H1 (cell line): ENCODE results near the gene CEP350. TPM values are rescaled to one million over a fixed set of nuclear protein-coding genes. Genes with fewer than 3 reads are reported as not detected.

Experiments
- CTCF ChIA-PET: fragments of 300-600 bp; sonication (Branson Sonifier 250); formaldehyde crosslinking; loops from one replicate; lab custom pipeline; 2021; ENCODE audit not compliant: partially characterized antibody; lab: Charles Lee
- POLR2A ChIA-PET: fragments of 300-600 bp; sonication (Branson Sonifier 250); formaldehyde crosslinking; loops from one replicate; lab custom pipeline; 2021; ENCODE audit warnings: inconsistent platforms; ENCODE audit not compliant: partially characterized antibody; lab: Charles Lee
- DNase-seq, 2 experiments: peaks; one replicate each; pipeline versions ENCODE4 v3.0.0 to v3.0.0-alpha.2; 2010 to 2022; ENCODE audit warnings: low spot score in 2 of 2, low read depth in 1 of 2, mixed read lengths in 1 of 2
- FAIRE-seq: peaks from 2 replicates; lab custom pipeline; 2011; peaks lifted over from hg19 to GRCh38; lab: Jason Lieb, UNC
- H2AFZ ChIP-seq: 2 replicates; pipeline ENCODE4 v1.8.1; 2012; ENCODE audit warnings: low read length, inconsistent platforms
- H2AK5ac ChIP-seq: 2 replicates; pipeline ENCODE4 v1.6.1; 2013; ENCODE audit warnings: low read depth, low read length
- H2BK120ac ChIP-seq: replicated peaks from 2 replicates; pipeline ENCODE3; 2013; ENCODE audit warnings: low read depth, low read length, inconsistent platforms
- H2BK12ac ChIP-seq: 2 replicates; pipeline ENCODE4 v1.6.1; 2013; ENCODE audit warnings: low read depth, low read length
- H2BK15ac ChIP-seq: 2 replicates; pipeline ENCODE4 v1.6.1; 2013; ENCODE audit warnings: low read length
- H2BK20ac ChIP-seq: 2 replicates; pipeline ENCODE4 v1.6.1; 2013; ENCODE audit warnings: low read length
- H2BK5ac ChIP-seq: 2 replicates; pipeline ENCODE4 v1.6.1; 2013; ENCODE audit warnings: low read depth, low read length
- H3K14ac ChIP-seq: 2 replicates; pipeline ENCODE4 v1.6.1; 2013; ENCODE audit warnings: inconsistent platforms; ENCODE audit not compliant: insufficient read length
- H3K18ac ChIP-seq: 2 replicates; pipeline ENCODE4 v1.6.1; 2013; ENCODE audit warnings: low read length; ENCODE audit errors: extremely low read depth
- H3K23ac ChIP-seq: 2 replicates; pipeline ENCODE4 v1.6.1; 2013; ENCODE audit warnings: inconsistent platforms; ENCODE audit not compliant: insufficient read length
- H3K23me2 ChIP-seq: 2 replicates; pipeline ENCODE4 v1.6.1; 2013; ENCODE audit warnings: low read depth, low read length
- H3K27ac ChIP-seq: 2 replicates; pipeline ENCODE4 v1.6.1; 2011; ENCODE audit warnings: low read depth, low read length, inconsistent platforms
- H3K27me3 ChIP-seq, 4 experiments: replicated peaks in 1 of 4; 1 replicate in 1 of 4; 2 replicates in 3 of 4; pipeline versions ENCODE4 v1.6.1 to v1.8.1; 2011 to 2013; ENCODE audit warnings: low read length in 3 of 4, mild to moderate bottlenecking in 3 of 4, inconsistent platforms in 2 of 4, mixed read lengths in 2 of 4, moderate library complexity in 1 of 4; ENCODE audit not compliant: control insufficient read depth in 3 of 4, insufficient read depth in 3 of 4; ENCODE audit errors: extremely low read depth in 1 of 4
- H3K36me3 ChIP-seq, 4 experiments: 2 replicates each; pipeline versions ENCODE4 v1.6.1 to v1.8.1; 2011 to 2013; ENCODE audit warnings: mild to moderate bottlenecking in 4 of 4, low read length in 3 of 4, moderate library complexity in 2 of 4, control low read depth in 1 of 4, inconsistent platforms in 1 of 4; ENCODE audit not compliant: insufficient read depth in 4 of 4, control insufficient read depth in 2 of 4
- H3K4ac ChIP-seq: replicated peaks from 2 replicates; pipeline ENCODE3; 2013; ENCODE audit warnings: low read length, low read depth, mixed read lengths, inconsistent platforms; ENCODE audit not compliant: insufficient read length
- H3K4me1 ChIP-seq, 4 experiments: replicated peaks in 1 of 4; 1 replicate in 1 of 4; 2 replicates in 3 of 4; pipeline versions ENCODE4 v1.6.1 to v1.8.1; 2011 to 2013; ENCODE audit warnings: low read length in 3 of 4, inconsistent platforms in 2 of 4, mixed read lengths in 1 of 4; ENCODE audit not compliant: insufficient read depth in 4 of 4, control insufficient read depth in 3 of 4
- H3K4me2 ChIP-seq, 2 experiments: 2 replicates each; pipeline versions ENCODE4 v1.6.1 to v1.8.1; 2011 to 2013; ENCODE audit warnings: low read depth in 2 of 2, low read length in 2 of 2, control low read depth in 1 of 2, inconsistent platforms in 1 of 2, mild to moderate bottlenecking in 1 of 2; ENCODE audit not compliant: insufficient read depth in 1 of 2
- H3K4me3 ChIP-seq, 4 experiments: fragments of 200-600, 300-600 bp in 1 of 4; sonication (generic), shearing (Covaris generic), sonication (Bioruptor Twin) in 1 of 4; 2 replicates each; pipeline versions ENCODE4 v1.5.1 to v1.8.1; 2011 to 2016; ENCODE audit warnings: low read length in 4 of 4, low read depth in 3 of 4, control low read depth in 2 of 4, inconsistent platforms in 2 of 4, mild to moderate bottlenecking in 2 of 4, mixed read lengths in 1 of 4, moderate library complexity in 1 of 4; ENCODE audit not compliant: insufficient read depth in 2 of 4; ENCODE audit errors: extremely low read depth in 1 of 4
- H3K56ac ChIP-seq: replicated peaks from 2 replicates; pipeline ENCODE3; 2013; ENCODE audit warnings: low read depth, mild to moderate bottlenecking, mixed read lengths, low read length, inconsistent platforms; ENCODE audit not compliant: insufficient read length
- H3K79me1 ChIP-seq: 2 replicates; pipeline ENCODE4 v1.6.1; 2013; ENCODE audit warnings: low read depth, low read length, control low read depth
- H3K79me2 ChIP-seq, 2 experiments: 2 replicates each; pipeline versions ENCODE4 v1.6.1 to v1.8.1; 2012 to 2013; ENCODE audit warnings: low read length in 2 of 2, mild to moderate bottlenecking in 2 of 2, inconsistent platforms in 1 of 2; ENCODE audit not compliant: insufficient read depth in 2 of 2, control insufficient read depth in 1 of 2
- H3K9ac ChIP-seq, 4 experiments: replicated peaks in 1 of 4; 1 replicate in 1 of 4; 2 replicates in 3 of 4; pipeline versions ENCODE4 v1.6.1 to v1.8.1; 2011 to 2013; ENCODE audit warnings: low read depth in 3 of 4, low read length in 3 of 4, control low read depth in 2 of 4, mild to moderate bottlenecking in 2 of 4, moderate library complexity in 2 of 4, inconsistent platforms in 1 of 4; ENCODE audit errors: extremely low read depth in 1 of 4
- H3K9me3 ChIP-seq, 2 experiments: 2 replicates each; pipeline versions ENCODE4 v1.6.1 to v1.8.1; 2012 to 2013; ENCODE audit warnings: mild to moderate bottlenecking in 2 of 2, moderate library complexity in 2 of 2, control low read depth in 1 of 2, inconsistent platforms in 1 of 2, low read depth in 1 of 2, low read length in 1 of 2, mixed read lengths in 1 of 2; ENCODE audit not compliant: insufficient read depth in 2 of 2
- H4K20me1 ChIP-seq, 2 experiments: replicated peaks in 1 of 2; 2 replicates each; pipeline versions ENCODE3 to v1.8.1; 2011 to 2013; ENCODE audit warnings: inconsistent platforms in 2 of 2, low read length in 2 of 2, mild to moderate bottlenecking in 1 of 2; ENCODE audit not compliant: insufficient read depth in 2 of 2, control insufficient read depth in 1 of 2
- H4K5ac ChIP-seq: 2 replicates; pipeline ENCODE4 v1.6.1; 2013; ENCODE audit warnings: low read length, low read depth, mixed read lengths, inconsistent platforms; ENCODE audit not compliant: insufficient read length
- H4K8ac ChIP-seq: 2 replicates; pipeline ENCODE4 v1.8.0; 2013; ENCODE audit warnings: mild to moderate bottlenecking, moderate library complexity, low read length, inconsistent platforms; ENCODE audit not compliant: insufficient read depth; ENCODE audit errors: extremely low read depth
- H4K91ac ChIP-seq: replicated peaks from 2 replicates; pipeline ENCODE3; 2013; ENCODE audit warnings: low read length, mixed read lengths, inconsistent platforms; ENCODE audit not compliant: insufficient read length
- EGR1 ChIP-seq: IDR thresholded peaks from 2 replicates; pipeline ENCODE4 v1.6.1; 2011; ENCODE audit warnings: low read depth, low read length, borderline replicate concordance
- EZH2 ChIP-seq: fragments of 200-600 bp; sonication (generic); IDR thresholded peaks from 2 replicates; pipeline ENCODE4 v1.7.1; 2012; ENCODE audit warnings: low read depth, mild to moderate bottlenecking, moderate library complexity, low read length, inconsistent platforms; ENCODE audit not compliant: severe bottlenecking
- KDM1A ChIP-seq: fragments of 200-600, 300-600 bp; sonication (generic); IDR thresholded peaks from 2 replicates; pipeline ENCODE4 v1.7.1; 2016; ENCODE audit warnings: mild to moderate bottlenecking, low read length, borderline replicate concordance
- RNF2 ChIP-seq: fragments of 200-900, 300-1000 bp; sonication (generic); IDR thresholded peaks from 2 replicates; pipeline ENCODE4 v1.7.1; 2016; ENCODE audit warnings: borderline replicate concordance, low read depth, mild to moderate bottlenecking, antibody characterized with exemption, low read length; ENCODE audit not compliant: poor library complexity, severe bottlenecking; ENCODE audit errors: missing control alignments
- SUZ12 ChIP-seq: fragments of 200-600 bp; sonication (generic); IDR thresholded peaks from 2 replicates; pipeline ENCODE4 v1.6.1; 2012; ENCODE audit warnings: mild to moderate bottlenecking, inconsistent platforms, low read length, moderate library complexity, mixed read lengths
- WGBS, 2 experiments: shearing (Covaris generic) in 1 of 2; methylation state at CpG; one replicate each; pipeline versions ENCODE4 v1.1.6 to v1.1.7; 2013 to 2015; ENCODE audit warnings: low lambda C conversion rate in 2 of 2, mixed read lengths in 2 of 2, inconsistent platforms in 1 of 2, low coverage in 1 of 2, missing lambda C conversion rate in 1 of 2; ENCODE audit not compliant: insufficient replicate concordance in 2 of 2, insufficient coverage in 1 of 2, insufficient read length in 1 of 2; ENCODE audit errors: extremely low coverage in 1 of 2, missing lambda C conversion rate in 1 of 2; 5-methylcytosine and 5-hydroxymethylcytosine counted together
- polyA plus RNA-seq, 7 experiments: library from polyadenylated mRNA; depleted of rRNA in 3 of 7; stranded (reverse) in 5 of 7; unstranded in 2 of 7; fragments of >200 nt in 5 of 7; fragments of 200-250 nt in 2 of 7; gene quantifications; 1 replicate in 5 of 7; 2 replicates in 1 of 7; 4 replicates in 1 of 7; pipeline versions ENCODE4 v1.2.1 to v1.2.3, GENCODE V29; 2011 to 2013; ENCODE audit warnings: missing spikeins in 2 of 7, mixed read lengths in 2 of 7
- total RNA-seq: library from RNA; stranded (reverse); fragmentation: NEBNext Ultra II Directional; extraction: Animal tissue kit (Norgen Biotek cat#: 25700); gene quantifications from 2 replicates; pipeline ENCODE4 v1.2.1, GENCODE V29; 2021

Gene CEP350
- total and polyA plus RNA-seq, 2 of the 8 experiments (the other 6 are each of a cell fraction or from before 2014, with no cell fraction given): 5.6 to 39.4 TPM

DNA sequence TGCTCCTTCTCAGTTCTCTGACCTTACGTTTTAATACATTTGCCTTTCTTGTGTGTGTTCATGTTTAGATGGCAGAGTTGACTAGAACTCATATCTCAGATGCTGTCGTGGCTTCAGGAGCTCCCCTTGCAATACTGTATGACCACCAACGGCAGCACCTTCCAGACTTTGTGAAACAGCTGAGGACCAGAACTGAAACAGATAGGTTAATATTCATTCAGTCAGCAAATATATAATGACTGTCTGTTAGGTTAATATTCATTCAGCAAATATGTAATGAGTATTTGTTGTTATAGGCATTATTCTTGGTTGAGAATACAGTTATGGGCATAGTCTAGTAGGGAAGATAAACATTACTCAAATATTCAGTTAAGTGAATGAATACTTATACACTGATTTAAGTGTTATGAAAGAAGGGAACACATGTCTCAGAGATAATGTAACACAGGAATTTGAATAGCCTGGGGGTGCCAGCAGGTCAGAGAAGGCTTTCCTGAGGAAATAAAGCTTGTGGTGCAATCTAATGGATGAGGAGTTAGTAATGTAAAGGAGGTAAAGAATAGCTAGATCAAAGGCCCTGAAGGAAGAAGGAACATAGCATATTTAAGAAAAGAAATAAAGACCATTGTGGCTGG is 88.5 kb downstream of the CEP350 start:
- Histone ChIP-seq H3K4ac (no peak overlapping the region), H2AK5ac (no peak overlapping the region), H3K79me1 (no peaks in the 10 kb centered on the region), H3K9ac (no peak overlapping the region), H3K4me3 (no peak overlapping the region), H2BK12ac (no peak overlapping the region), H3K27ac (no peak overlapping the region), H3K27me3 (no peaks in the 10 kb centered on the region), H3K14ac (no peak overlapping the region), H4K20me1 (no peaks in the 10 kb centered on the region), H3K23ac (no peak overlapping the region), H3K4me1 (no peaks in the 10 kb centered on the region), H3K4me2 (no peak overlapping the region), H3K23me2 (no peaks in the 10 kb centered on the region), H2BK5ac (no peak overlapping the region), H4K91ac (no peak overlapping the region), H3K56ac (no peak overlapping the region), H2BK20ac (no peak overlapping the region), H3K36me3 (peaks cover 4 to 40% (median 26%) of the 10 kb centered on the region in 4 experiments; a peak in 7 of 8 replicates), H4K8ac (no peak overlapping the region), H3K18ac (no peak overlapping the region), H2BK120ac (no peak overlapping the region), H3K79me2 (no peaks in the 10 kb centered on the region), H3K9me3 (no peaks in the 10 kb centered on the region), H2BK15ac (no peak overlapping the region), H4K5ac (no peak overlapping the region), H2AFZ (no peak overlapping the region)
- TF ChIP-seq SUZ12 (no peak), KDM1A (no peak), RNF2 (no peak), EGR1 (no peak), EZH2 (no peak)
- 94% methylated on average over 3 of the region's 3 CpGs; no CpG with 5 or more reads in 1 of the 2 experiments for WGBS, 2 experiments
- FAIRE-seq (no peak), DNase-seq (no peak)
- ChIA-PET CTCF (interaction anchor here (1.3 kb wide), 1 partner anchor 40 kb away, joined by 4 read pairs; no protein-coding TSS in a partner anchor), POLR2A (no interaction called here)
